GM19395 (cell line): Measurements from ENCODE around the gene GARRE1.

Source experiments
- ATAC-seq: cut with Tn5 transposase; IDR thresholded peaks from one replicate; pipeline ENCODE4 v1.9.1; 2021; ENCODE audit warnings: mild to moderate bottlenecking, moderate library complexity; ENCODE audit not compliant: unreplicated experiment

GARRE1 gene

DNA sequence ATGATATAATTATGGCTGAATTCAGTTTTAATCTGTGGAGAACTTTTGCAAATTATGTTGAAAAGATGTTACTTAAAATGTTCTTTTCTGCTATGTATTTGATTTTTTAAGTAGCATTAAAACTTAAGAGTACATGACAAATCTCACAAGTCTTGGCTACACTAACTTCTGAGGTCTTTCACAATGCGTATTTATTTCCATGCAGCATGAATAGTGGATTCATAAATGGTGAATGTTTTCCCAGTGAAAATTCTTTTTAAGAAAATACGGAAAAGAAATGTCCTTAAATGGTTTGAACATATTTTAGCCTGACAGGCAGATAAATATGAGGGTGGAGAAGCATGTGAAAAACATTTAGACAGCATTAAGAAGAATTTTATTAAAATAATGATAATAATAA is 30.2 kb downstream of the GARRE1 start:
- ATAC-seq, result no peak

DNA sequence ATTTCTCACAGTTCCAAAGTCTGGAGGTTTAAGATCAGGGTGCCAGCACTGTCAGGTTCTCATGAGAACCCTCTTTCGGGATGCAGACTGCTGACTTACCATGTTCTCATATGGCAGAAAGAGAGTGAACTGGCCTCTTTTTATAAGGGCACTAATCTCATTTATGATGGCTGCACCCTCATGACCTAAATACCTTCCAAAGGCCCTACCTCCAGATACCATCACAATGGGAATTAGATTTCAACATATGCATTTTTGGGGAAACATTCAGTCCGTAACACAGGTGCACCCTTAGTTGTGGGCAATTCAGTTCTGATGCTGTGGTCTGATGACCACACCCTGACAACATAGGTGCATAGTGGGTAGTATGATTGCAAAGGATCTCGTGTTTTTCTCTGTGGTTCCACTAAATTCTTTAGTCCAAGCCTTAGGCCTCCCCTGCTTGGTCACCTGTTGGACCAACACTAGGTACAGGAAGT is 33.3 kb downstream of the GARRE1 start:
- ATAC-seq, result no peak

DNA sequence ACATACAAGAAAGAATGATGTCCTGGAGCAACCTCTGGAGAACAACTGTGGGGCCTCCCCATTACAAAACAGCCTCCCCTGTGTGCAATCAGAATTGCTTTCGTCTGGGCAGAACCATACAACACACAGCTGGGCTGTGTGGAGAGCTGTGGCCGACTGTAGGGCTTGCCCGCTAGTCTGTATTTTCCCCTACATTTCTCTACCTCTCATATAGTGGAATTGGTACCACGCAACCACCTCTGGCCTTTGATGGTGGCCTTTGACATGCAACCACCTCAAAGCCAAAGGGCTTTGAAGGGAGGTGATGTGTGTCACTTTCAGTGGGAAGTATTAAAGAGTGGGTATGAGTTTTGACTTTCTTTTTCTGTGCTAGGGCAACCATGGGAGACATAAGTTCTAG is 34.0 kb downstream of the GARRE1 start:
- ATAC-seq, result no peak

DNA sequence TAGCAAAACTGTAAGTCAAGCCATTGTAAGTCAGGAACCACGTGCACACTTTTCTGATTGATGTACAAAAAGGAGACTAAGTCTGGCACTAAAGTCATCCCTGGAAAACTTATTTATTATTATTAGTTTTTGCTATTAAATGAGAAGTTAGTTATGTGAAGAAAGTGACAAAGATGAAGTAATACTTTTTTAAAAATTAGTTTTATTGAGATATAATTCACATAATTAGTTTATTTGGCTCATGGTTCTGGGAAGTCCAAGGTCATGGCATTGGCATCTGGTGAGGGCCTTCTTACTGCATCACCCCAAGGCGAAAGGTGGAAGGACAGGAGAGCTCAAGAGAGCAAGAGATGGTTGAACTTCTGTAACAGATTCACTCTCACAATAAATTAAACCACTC is 36.9 kb downstream of the GARRE1 start:
- ATAC-seq, result no peak

DNA sequence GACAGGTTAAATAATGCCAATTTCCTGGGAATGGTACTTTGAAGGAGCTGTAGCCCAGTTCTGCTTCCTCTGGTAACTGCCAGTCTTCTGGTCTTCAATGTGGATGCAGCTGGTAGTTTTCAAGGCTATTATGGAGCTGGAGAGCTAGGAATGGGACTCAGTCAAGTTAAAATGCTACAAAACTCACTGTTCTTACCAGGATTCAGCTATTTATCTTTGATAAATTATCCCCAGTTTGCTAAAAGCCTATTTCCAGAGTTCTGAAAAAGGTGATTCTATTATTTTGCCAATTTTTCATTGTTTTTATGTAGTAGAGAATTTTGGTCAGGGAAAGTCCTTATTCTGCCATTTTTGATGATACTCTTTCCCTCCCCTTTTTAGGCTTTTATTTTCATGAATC is 40.7 kb downstream of the GARRE1 start:
- ATAC-seq, result no peak

DNA sequence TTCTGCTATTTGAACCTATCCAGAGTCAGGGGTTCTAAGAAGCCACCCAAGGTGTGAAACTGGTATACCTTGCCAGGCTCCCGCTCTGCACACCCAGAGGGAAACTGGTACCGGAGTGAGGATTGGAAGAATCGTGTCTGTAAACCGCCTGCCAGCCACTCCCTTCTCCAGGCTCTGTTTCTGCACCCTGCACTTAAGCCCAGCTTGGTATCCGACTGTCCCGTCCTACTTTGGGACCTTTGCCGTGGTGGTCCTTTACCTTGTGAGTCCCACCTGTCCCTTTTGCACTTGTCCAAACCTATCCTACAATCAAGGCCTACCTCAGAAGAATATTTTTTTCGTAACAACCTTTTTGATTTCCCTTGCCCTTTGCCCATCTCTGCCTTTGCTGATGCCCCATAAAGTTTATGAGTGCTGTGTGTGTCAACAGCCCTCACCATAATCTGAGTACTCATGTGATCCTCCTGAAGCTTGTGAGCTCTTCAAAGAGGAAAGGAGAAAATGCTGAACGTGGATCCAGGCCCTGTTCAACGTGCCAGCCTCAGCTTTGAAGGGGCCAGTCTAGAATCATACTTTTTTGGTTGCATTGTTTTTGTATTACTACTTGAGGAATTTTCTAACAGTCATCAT is 44.7 kb downstream of the GARRE1 start:
- ATAC-seq, result no peak

DNA sequence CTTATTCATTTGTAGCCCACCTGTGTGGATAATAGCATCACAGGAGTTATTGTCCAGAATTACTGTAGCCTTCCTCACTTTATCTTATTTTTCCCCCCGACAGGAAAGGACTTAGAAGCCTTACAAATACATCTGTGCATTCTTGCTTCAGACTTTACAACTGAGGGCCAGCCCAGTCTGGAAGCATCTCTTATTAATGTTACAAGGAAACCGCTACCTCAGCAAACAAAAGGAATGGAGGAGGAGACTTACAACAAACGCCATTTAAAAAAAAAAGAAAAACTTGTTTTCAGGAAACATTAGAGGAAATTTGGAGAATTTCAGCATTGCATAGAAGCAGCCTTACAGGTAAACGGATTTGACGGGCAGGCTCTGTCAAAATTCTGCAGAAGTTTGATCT is 45.2 kb downstream of the GARRE1 start:
- ATAC-seq, result no peak

DNA sequence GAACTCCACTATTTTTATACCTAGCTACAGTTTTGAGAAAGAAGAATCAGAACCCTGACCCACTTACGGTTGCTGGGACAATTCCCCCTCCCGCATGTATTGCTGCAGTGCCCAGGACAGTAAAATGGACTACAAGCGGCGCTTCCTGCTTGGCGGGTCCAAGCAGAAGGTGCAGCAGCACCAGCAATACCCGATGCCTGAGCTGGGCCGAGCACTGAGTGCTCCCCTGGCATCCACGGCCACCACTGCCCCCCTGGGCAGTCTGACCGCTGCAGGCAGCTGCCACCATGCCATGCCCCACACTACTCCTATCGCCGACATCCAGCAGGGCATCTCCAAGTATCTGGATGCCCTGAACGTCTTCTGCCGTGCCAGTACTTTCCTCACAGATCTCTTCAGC is 46.0 kb downstream of the GARRE1 start:
- no peak for ATAC-seq

DNA sequence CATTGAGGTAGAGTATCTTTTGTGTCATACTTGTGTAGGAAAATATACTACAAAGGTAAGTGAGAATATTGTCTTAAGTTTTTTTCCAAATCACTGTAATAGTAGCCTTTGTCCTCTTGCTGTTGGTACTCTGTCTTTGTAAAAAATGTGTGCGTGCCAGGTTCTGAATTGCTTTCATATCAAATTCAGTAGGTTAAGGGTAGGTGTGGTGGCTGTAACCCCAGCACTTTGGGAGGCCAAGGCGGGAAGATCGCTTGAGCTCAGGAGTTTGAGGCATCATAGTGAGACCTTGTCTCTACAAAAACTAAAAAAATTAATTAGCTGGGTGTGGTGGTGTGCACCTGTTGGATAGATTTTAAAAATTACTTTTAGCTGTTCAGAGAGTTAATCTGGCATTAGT is 46.6 kb downstream of the GARRE1 start:
- ATAC-seq, result no peak
